OCI-LY1 (cell line): Measurements from ENCODE around the gene CNGA2.

Experiments
- CTCF ChIP-seq: fragments of 200-600 bp; sonication (generic), shearing (Covaris generic); IDR thresholded peaks from 2 replicates; pipeline ENCODE4 v1.5.1; 2017; ENCODE audit warnings: mild to moderate bottlenecking, antibody characterized with exemption, low read length, moderate library complexity, mixed read lengths
- EZH2 ChIP-seq: fragments of 200-600 bp; sonication (generic), shearing (Covaris generic); IDR thresholded peaks from 2 replicates; pipeline ENCODE4 v1.8.0; 2017; ENCODE audit warnings: borderline replicate concordance, mixed run types, mild to moderate bottlenecking, antibody characterized with exemption, low read length, moderate library complexity, mixed read lengths

- TF ChIP-seq CTCF (no peak), EZH2 (no peak)
Observed at GRCh38 chrX:151792505-151792904, 58.0 kb downstream of the CNGA2 start.
